ENCODE results near the gene MSRB3. TPM values are rescaled to one million over a fixed set of nuclear protein-coding genes. Genes with fewer than 3 reads are reported as not detected.
"Not testable (repeated sequence)": the region's sequence is repeated elsewhere in the genome, so short reads cannot be mapped to it uniquely, and the experiment has no call there.

Gene MSRB3
- total RNA-seq, 1 donor from 2014 or later: 67.8 TPM

DNA sequence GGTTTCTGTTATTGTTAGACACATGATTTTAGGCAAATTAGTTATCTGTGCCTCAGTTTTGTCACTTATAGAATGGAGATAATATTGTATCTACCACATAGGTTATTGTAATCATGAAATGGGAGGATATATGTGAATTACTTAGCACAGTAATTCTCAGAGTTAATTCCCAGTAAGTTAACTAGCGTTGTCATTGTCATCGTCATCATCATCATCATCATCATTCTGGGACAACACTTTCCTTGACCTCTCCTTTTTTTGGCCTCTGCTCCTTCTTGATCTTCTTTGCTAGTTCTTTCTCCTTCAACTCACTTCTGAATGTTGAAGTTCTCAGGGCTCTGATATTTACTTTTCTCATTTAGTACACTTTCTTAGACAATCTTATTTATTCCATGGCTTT, 13.8 kb downstream of the MSRB3 start:
- no peak for DNase-seq

GRCh38 chr12:65293735-65294134, 15.3 kb downstream of the MSRB3 start:
- no peak for DNase-seq

GRCh38 chr12:65294641-65295262, 16.3 kb downstream of the MSRB3 start:
- no peak for DNase-seq

GRCh38 chr12:65296508-65297265, 18.2 kb downstream of the MSRB3 start:
- DNase-seq: no peak

DNA sequence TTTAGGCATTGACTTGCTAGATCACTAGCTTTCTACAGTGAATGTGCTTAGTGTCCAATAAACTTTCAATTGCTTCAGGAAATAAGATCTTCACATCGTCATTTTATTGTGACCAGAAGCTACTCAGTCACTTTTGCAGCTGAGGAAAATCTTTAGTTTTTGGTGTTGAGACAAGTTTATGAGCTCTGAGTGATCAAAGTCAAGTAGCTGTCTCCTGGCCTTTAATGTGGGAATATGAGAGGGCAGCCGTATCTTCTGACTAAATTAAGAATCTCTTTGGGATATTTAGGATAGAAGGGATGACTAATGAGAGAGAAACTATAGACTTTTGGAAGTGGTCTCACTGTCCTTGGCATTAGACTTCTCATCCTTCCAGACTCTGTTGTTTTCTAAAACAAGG, 21.6 kb downstream of the MSRB3 start:
- no peak for DNase-seq

DNA sequence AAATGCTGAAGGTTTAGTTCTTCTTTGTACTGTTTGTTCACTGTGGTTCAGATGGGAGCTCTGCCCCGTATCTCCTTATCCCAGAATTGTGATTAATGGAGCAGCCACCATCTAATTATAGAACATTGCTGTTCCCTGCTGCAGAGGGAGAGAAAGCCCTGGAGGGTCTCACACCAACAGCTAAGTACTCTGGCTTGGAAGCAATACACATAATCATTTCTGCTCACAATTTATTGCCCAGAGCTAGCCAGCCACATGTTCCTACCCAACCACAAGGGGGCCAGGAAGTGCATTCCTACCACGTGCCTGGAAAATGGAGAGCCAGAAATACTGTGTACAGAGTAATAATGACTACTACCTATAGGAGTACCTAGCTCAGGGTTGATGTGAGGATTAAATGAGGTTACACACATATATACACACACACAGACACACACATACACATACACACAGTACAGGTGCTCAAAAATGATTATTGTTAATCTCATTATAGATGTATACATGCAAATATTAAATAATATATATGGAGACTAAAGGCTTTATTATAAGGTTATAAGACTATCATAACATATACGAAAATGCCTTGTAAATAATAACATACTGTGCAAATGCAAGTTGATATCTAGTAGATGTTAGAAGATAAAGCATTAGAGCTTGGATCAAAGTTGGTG, 22.3 kb downstream of the MSRB3 start:
- DNase-seq: no peak

DNA sequence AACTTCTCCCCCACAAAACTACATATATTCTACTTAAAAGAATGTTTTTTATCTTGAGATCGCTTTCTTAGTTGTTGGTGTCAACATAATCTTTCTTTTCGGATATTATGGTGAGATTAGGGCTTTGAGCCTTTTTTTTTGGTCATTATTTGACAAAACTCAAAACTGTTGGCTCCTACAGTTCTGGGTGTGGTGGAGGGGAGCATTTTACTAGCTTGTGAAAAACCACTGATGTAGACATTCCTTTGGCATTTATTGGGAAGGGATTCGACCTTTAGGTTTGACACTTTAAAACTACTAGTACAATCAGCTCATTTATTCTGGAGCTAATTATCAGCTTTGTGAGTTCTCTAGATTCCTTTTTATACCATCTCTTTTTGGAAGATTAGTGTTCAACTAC, 24.4 kb downstream of the MSRB3 start:
- DNase-seq: no peak

DNA sequence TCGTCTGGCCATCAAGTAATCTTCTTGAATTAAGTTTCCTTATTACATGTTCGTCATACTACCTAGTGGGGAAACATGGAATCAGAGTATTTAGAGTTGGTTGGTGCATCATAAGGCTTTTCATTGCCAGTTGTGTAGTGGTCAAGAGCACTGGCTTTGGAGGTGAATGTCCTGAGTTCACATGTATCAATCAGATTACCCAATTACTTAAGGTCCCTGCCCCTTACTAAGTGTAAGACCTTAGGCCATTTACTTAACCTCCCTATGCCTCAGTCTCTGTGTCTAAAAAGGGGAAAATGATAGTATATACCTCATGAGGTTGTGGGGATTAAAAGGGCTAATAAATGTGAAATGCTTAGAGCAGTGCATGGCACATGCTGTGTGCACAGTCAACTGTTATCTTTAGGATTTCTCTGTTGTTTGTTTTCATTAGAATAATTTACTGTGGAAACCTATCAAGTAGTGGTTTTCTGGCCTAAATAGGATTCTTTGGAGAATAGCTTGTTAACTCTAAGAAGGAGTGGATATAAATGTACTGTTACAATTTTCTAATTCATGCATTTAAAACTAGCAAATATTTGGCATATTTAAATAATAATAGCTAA, 27.0 kb downstream of the MSRB3 start:
- DNase-seq: no peak

GRCh38 chr12:65306366-65307168, 28.1 kb downstream of the MSRB3 start:
- peak; percentile 49 for DNase-seq

- no peak for DNase-seq
Measured at GRCh38 chr12:65307169-65307501, 28.7 kb downstream of the MSRB3 start.

DNA sequence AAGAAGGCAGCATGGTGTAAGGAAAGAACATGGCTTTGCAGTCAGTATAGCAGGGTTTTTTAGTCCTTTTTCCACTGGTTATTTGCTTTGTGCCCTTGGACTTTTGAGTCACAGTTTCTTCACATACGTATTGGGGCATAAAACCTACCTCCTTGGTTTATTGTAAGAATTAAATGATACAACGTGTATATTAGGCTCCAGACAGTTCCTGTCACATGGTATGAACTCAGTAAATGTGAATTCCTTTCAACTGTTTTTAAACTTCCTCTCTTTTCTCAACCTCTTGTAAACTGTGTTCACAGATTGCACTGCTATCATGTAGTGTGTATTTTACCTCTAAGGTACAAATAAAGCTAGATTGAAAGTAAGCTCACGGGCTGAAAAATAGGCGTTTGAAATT, 29.5 kb downstream of the MSRB3 start:
- DNase-seq: no peak

- DNase-seq: no peak
Measured at GRCh38 chr12:65308601-65309071, 30.2 kb downstream of the MSRB3 start.

DNA sequence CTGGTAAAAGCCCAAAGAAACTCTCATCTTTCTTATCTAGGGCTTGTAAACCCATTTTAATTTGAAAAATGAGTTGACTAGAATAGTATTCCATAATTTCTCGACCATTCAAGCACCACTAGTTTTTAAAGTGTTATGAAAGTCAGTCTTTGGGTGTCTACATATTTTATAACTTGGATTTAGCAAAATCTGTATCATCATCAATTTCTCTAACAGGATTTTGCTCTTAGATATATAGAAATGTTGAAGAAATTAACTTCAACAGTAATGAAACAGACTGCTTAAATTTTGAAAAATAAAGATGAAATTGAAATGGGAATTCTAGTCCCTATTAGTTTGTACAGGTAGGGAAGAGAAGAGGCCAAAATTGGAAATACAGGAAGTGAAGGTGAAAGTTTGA, 32.8 kb downstream of the MSRB3 start:
- no peak for DNase-seq

- peak; percentile 60 for DNase-seq
Measured at GRCh38 chr12:65313719-65314317, 35.3 kb downstream of the MSRB3 start.

GRCh38 chr12:65315238-65315637, 36.8 kb downstream of the MSRB3 start:
- DNase-seq: not testable (repeated sequence)

GRCh38 chr12:65318186-65318685, 39.8 kb downstream of the MSRB3 start:
- no peak for DNase-seq

GRCh38 chr12:65319688-65320200, 41.3 kb downstream of the MSRB3 start:
- DNase-seq: no peak

GRCh38 chr12:65323070-65323469, 44.6 kb downstream of the MSRB3 start:
- no peak for DNase-seq

- no peak for DNase-seq
Measured at GRCh38 chr12:65324056-65324455, 45.6 kb downstream of the MSRB3 start.

GRCh38 chr12:65324551-65324950, 46.1 kb downstream of the MSRB3 start:
- DNase-seq: peak; percentile 38

GRCh38 chr12:65325183-65325582, 46.7 kb downstream of the MSRB3 start:
- no peak for DNase-seq
